NCI-H345 treated with DMSO at 0.1 percent for 48 hours (cell line): Measurements from ENCODE around the gene HOXD11.

Source experiments
- DNase-seq: peaks from one replicate; lab custom pipeline; 2025; ENCODE audit not compliant: unreplicated experiment; lab: John Stamatoyannopoulos, UW

Gene HOXD11

GRCh38 chr2:176081376-176081836 lies 25.7 kb upstream of the HOXD11 start:
- DNase-seq: no peak

DNA sequence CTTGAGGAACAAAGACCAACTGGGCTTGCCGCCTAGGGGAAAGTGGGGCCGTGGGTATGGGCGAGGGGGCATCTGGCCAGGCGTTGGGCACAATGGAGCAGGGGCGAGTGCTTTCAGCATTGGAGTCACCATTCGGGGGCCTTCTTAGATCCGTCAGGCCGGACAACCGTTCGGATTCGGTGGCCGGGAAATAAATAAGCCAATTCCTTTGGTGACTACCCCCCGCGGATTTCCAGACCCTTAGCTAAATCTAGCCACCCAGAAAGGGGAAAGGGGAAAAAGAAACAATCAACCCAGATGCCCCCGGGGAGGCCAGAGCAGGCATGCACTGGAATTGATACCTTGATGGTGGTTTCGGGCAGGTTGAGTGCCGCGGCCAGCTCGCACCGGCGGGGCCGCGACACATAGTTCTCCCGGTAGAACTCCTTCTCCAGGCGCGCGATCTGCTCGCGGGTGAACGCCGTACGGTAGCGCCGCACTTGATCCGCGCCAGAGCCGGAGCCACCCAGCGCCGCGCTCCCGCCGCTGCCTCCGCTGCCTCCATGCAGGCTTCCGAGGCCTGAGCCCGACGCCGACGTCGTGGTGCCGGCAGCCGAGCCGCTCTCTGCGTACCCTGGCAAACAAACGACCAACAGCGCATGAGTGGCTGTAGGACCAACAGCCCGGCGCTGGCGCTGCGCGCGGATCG lies 25.1 kb upstream of the HOXD11 start:
- no peak for DNase-seq

GRCh38 chr2:176082525-176082823 lies 24.6 kb upstream of the HOXD11 start:
- DNase-seq: no peak

GRCh38 chr2:176082824-176083751 lies 24.0 kb upstream of the HOXD11 start:
- DNase-seq: no peak

DNA sequence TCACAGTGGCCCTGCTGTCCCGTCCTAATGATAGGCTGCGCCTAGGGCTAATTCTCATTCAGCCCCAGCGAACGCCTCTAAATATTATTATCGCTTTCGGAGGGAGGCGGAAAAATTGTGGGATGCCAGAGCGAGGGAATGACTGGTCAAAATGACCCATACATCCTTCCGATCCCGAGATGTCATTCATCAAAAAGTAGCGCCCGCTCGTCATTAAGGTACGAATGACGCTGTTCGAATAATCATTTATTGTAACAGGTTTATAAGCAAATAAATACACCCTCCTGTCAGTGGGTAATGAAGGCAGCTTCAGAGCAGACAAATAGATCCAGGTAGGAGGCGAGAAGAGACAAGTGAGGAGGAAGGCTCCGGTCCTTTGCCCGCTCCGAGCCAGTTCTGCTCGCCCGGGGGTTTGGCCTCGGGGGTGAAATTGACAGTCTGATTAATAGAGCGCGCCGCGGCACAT lies 23.3 kb upstream of the HOXD11 start, which contains the start of gene EVX2:
Gene EVX2, minus strand, starts transcription at position 167 of the 466 bp plus-strand sequence. CDS start 186 bp downstream, outside the sequence.
- DNase-seq: no peak

DNA sequence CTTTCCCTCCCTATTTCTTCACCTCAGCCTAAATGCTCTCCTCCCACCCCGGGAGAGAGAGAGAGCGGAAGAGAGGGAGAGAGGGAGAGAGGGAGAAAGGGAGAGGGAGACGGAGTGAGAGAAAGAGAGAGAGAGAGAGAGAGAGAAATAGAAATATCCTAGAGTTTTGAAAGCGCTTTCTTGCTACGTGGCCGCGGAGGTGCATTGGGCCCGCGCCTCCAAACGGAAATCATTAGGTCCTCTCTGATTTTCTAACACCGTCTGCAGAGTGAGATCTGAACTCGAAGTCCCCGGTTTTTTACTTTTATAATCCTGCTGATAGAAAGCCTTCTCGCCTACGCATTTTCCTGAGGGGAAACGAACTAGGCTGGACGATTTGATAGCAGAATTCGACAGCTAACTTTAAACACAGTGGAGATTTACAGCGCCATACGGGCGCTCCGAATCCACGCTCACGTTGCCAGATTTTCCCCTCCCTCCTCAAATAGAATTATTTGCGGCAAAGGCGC lies 22.4 kb upstream of the HOXD11 start:
- DNase-seq: no peak

DNA sequence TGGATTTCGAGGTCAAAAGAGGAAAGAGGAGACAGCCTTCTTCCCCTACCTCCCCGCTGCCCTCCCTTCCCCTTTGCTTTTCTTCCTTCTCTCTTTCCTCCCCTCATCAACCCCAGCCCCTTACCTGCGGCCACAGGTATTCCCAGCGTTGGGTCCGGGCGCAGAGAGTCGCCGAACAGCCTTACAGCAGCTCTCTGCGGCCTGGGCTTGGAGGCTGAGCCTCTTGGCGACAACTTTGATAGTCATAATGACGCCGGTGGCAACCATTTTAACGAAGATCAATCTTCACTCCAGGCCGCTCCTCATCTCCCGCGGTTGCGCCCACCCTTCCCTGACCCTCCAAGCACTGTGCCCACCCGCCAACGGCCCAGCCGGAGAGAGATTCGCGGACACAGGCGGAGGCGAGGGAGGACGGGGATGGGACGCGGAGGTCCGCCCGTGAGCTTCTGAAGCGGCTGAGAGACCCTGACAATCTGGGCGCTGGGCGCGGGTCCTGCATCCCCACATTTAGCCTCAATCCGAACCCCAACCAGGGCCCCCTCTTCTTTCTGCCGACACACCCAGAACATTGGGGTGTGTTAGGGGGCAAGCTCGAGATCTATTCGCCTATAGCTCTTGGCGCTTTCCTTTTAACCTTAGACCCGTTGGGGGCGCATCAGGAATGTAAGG lies 21.8 kb upstream of the HOXD11 start:
- no peak for DNase-seq

GRCh38 chr2:176085861-176086771 lies 21.0 kb upstream of the HOXD11 start:
- DNase-seq: no peak

DNA sequence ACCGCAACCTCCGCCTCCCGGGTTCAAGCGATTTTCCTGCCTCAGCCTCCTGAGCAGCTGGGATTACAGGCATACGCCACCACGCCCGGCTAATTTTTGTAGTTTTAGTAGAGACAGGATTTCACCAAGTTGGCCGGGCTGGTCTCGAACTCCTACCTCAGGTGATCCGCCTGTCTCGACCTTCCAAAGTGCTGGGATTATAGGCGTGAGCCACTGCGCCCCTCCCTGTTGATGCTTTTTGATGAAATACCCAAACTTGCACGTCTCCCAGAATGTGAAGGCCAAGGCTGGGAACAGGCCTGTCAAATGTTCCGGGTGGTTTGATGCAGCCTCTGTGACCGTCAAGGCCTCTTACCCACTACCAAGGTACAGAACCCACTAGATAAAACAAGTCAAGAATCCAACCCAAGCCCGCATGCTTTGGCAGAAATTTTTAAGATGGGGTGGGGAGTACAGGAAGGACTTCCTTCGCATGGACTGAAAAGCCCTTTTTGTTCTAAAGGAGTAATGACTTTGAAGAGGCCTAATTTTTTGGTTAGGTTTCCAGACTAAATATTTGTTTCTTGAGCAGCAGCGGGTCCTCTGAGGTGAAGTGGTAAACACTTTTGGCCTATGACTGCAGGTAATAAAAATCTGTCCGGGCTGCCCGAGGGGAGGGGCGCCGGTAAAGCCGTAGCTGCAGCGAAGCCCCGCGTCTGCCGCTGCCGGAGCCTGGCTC lies 19.6 kb upstream of the HOXD11 start:
- DNase-seq: no peak

DNA sequence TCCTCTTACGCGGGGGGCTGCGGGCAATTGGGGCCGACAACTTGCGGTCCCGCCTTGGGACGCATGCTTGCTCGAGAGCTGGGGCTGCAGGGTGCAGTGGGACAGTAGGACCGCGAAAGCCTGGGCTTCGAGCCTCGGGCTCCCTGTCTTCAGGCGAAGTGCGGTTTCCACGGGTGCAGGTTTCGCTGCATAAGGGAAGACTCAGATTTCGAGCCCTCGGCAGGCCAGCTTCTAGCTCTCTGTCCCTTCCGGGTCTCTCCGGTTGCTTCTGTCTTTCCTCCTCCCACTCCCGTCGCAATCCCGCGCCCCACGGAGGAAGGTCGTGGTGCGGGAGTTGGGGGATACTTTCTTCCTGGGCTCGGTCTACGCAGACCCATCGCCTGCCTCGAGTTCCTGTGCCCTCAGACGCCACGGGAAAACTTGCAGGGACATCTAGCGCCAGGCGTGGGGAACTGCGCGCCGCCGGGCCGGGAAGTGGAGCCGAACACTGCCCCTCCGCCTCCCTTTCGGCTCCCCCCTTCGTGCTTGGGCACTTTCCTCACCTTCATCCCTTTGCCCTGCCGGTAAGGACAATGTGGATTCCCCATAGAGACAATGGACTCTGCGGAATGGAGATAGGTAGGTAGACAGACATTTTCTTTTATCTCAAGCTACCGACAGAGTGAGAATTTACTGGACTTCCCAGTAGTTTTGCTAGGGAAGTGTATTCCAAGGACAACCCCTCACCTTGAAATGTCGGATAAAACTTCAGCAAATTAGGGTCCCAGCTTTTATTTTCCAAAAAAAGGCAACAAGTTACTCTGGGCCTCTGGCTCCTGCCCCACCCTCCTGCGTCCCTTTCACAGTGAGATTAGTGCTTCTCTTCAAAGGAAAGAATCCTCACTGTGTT lies 18.8 kb upstream of the HOXD11 start:
- DNase-seq: peak; percentile 64

GRCh38 chr2:176088937-176089842 lies 17.9 kb upstream of the HOXD11 start:
- no peak for DNase-seq

- DNase-seq: no peak
These were observed 17.2 kb upstream of the HOXD11 start for GRCh38 chr2:176089843-176090395.

- no peak for DNase-seq
These were observed 16.2 kb upstream of the HOXD11 start for GRCh38 chr2:176090862-176091261.

- no peak for DNase-seq
These were observed 15.5 kb upstream of the HOXD11 start for GRCh38 chr2:176091329-176092258.

DNA sequence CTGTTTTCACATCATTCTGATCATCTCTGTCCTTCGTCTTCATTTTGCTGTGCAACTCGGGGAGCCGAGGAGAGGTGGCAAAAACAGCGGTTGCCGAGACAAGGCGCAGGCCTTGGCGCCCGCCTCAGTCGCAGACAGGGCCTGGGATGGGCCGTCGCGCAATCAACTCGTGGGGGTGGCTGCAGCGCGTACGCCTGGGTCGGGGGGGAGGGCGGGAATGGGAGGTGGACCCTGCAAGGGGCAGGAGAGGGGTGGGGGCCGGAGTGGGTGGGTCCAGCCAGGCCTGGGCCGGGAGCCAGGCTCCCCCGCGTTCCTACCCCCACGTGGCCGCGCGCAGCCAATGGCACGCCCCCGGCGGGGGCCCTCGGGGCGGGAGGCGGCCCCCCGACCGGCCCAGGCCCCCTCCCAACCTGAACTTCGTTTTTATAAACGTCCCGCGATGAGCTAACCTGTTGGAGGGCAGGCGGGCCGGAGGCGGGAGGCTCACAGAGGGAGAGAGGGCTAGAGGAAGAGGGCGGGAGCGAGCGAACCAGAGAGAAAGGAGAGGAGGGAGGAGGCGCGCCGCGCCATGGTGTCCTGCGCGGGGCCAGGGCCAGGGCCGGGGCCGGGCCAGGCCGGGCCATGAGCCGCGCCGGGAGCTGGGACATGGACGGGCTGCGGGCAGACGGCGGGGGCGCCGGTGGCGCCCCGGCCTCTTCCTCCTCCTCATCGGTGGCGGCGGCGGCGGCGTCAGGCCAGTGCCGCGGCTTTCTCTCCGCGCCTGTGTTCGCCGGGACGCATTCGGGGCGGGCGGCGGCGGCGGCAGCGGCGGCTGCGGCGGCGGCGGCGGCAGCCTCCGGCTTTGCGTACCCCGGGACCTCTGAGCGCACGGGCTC lies 14.6 kb upstream of the HOXD11 start, which contains the start of gene HOXD13:
Gene HOXD13, plus strand, starts transcription at position 452 of the 875 bp plus-strand sequence. Its CDS starts 170 bp downstream, at position 622.
- DNase-seq: no peak
